Panc1 (cell line): Measurements from ENCODE around the gene RASL11B. TPM values are rescaled to one million over a fixed set of nuclear protein-coding genes. Genes with fewer than 3 reads are reported as not detected.

Experiments used
- ATAC-seq: fragments of 200-7000 bp; cut with Tn5 transposase; 2 replicates; pipeline ENCODE4 v1.9.1; 2020; ENCODE audit warnings: mild to moderate bottlenecking, moderate library complexity
- BruUV-seq: library from RNA; stranded (reverse); fragments of 400-500 nt; replicated peaks from 2 replicates; lab custom pipeline; 2021; lab: Mats Ljungman, UMichigan
- CTCF ChIA-PET: fragments of 300-600 bp; sonication (Branson Sonifier 250); formaldehyde crosslinking; loops from one replicate; lab custom pipeline; 2022; ENCODE audit warnings: antibody characterized with exemption; lab: Charles Lee
- POLR2A ChIA-PET: fragments of 300-600 bp; sonication (Branson Sonifier 250); formaldehyde crosslinking; loops from one replicate; lab custom pipeline; 2022; ENCODE audit warnings: antibody characterized with exemption; lab: Charles Lee
- DNase-seq: peaks from one replicate; pipeline ENCODE4 v3.0.0-alpha.2; 2010; ENCODE audit warnings: low read depth, low spot score
- H3K27ac ChIP-seq: 2 replicates; pipeline ENCODE4 v1.5.1; 2011; ENCODE audit warnings: mild to moderate bottlenecking, low read length, inconsistent platforms
- H3K27me3 ChIP-seq: fragments of 200-500 bp; sonication (Bioruptor generic); 2 replicates; pipeline ENCODE4 v1.6.0; 2014; ENCODE audit warnings: low read length, inconsistent platforms; ENCODE audit not compliant: control insufficient read depth, insufficient read depth
- H3K36me3 ChIP-seq: fragments of 200-500 bp; sonication (Bioruptor generic); 2 replicates; pipeline ENCODE4 v1.5.1; 2014; ENCODE audit warnings: inconsistent platforms, mild to moderate bottlenecking, low read length, moderate library complexity; ENCODE audit not compliant: control insufficient read depth, insufficient read depth
- H3K4me1 ChIP-seq: 2 replicates; pipeline ENCODE4 v1.5.1; 2011; ENCODE audit warnings: inconsistent platforms, mild to moderate bottlenecking, low read length, moderate library complexity; ENCODE audit not compliant: control insufficient read depth, insufficient read depth
- H3K4me3 ChIP-seq, 2 experiments: 2 replicates each; pipeline ENCODE4 v1.5.1; 2011 to 2012; ENCODE audit warnings: low read depth in 2 of 2, low read length in 2 of 2, mild to moderate bottlenecking in 2 of 2, inconsistent platforms in 1 of 2, moderate library complexity in 1 of 2
- H3K9me3 ChIP-seq: fragments of 200-500 bp; sonication (Bioruptor generic); 2 replicates; pipeline ENCODE4 v1.5.1; 2014; ENCODE audit warnings: low read depth, mild to moderate bottlenecking, inconsistent platforms, low read length, moderate library complexity; ENCODE audit not compliant: control insufficient read depth, insufficient read depth
- POLR2AphosphoS5 ChIP-seq: IDR thresholded peaks from 2 replicates; pipeline ENCODE4 v1.6.1; 2012; ENCODE audit warnings: mild to moderate bottlenecking, low read depth, low read length, moderate library complexity
- SIN3A ChIP-seq: IDR thresholded peaks from 2 replicates; pipeline ENCODE4 v1.6.1; 2012; ENCODE audit warnings: low read depth, mild to moderate bottlenecking, low read length, moderate library complexity, borderline replicate concordance; ENCODE audit not compliant: insufficient read depth
- TCF7L2 ChIP-seq: IDR thresholded peaks from 2 replicates; pipeline ENCODE4 v1.6.1; 2011; ENCODE audit warnings: mild to moderate bottlenecking, low read depth, low read length, inconsistent platforms
- in situ Hi-C: cut with HindIII; loops from 2 replicates; pipeline ENCODE4 v1.10.0; 2016; ENCODE audit warnings: low sequenced_read_pairs, low pct_unique_long_range_greater_than_20kb
- intact Hi-C: fragments of 100-400 bp; cut with micrococcal nuclease; formaldehyde crosslinking; loops from one replicate; pipeline ENCODE4 v1.10.0; 2022; ENCODE audit not compliant: unreplicated experiment
- total RNA-seq: library from RNA; stranded (reverse); gene quantifications from one replicate; pipeline ENCODE4 v1.2.1, GENCODE V29; 2021; ENCODE audit not compliant: unreplicated experiment
- TF ChIP-seq, protein P1 (sequence below): fragments of 450-650 bp; IDR thresholded peaks from 2 replicates; pipeline ENCODE4 v1.5.1; 2017; ENCODE audit warnings: mild to moderate bottlenecking
- TF ChIP-seq, protein P2 (sequence below), 2 experiments: IDR thresholded peaks; 2 replicates each; pipeline ENCODE4 v1.6.1; 2011 to 2012; ENCODE audit warnings: low read depth in 2 of 2, control low read depth in 1 of 2, low read length in 1 of 2, mild to moderate bottlenecking in 1 of 2, moderate library complexity in 1 of 2; ENCODE audit not compliant: insufficient read depth in 1 of 2

RASL11B gene
- total RNA-seq, 1 experiment from 2014 or later: 0.21 TPM

DNA sequence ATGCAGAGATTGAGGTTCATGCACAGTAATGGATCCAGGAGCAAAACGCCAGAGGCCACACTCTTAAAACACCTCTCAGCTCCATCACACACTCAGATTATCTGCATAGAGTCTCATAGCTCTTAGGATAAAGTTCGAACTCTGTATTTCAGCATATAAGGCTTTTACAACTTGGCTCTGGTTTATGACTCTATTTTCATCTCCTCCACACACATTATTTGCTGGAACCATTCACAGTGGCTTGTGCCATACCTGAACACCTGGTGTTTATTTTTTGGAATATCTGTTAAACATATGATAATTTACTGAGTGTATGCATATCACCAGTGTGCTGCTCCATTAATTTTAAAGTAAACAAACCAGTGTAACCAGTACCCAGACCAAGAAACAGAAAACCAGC is 27.2 kb downstream of the RASL11B start:
- no peak for ATAC-seq

DNA sequence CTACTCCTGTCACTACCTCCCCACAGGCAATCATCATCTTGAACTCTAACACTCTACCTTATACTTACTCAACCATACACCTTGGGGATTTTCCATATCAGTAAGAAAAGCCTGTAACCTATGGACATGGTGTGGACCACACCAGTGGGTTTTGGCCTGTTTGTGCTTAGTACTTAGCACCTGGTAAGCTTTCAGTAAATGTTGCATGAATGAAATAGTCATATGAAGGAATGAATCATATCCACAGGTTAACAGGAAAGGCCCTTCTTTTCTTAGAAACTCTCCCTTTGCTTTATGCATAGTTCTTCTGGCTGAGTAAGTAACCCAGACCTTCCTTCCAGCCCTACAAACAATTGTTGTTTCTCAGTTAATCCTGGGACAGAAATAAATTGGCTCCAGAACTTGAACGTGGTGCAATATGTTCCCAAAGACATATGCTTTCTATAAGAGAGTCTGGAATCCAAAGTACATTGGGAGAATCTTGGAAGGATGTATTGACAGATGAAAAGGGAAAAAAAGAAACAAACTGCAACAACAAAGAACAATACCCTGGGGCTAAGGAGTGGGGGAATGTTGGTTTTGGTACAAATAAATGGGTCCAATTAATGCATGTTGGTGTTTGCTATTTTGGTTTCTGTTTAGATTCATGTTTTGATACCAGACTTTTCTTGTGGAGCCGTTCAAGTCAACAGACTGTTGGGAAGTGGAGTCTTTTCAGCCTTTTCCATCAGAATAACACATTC is 27.8 kb downstream of the RASL11B start:
- POLR2A ChIA-PET: no interaction called here
- DNase-seq (no peak), ATAC-seq (no peak)
- in situ Hi-C loops: no loop called here
- TF ChIP-seq TCF7L2: no peak
- TF ChIP-seq, protein P1, sequence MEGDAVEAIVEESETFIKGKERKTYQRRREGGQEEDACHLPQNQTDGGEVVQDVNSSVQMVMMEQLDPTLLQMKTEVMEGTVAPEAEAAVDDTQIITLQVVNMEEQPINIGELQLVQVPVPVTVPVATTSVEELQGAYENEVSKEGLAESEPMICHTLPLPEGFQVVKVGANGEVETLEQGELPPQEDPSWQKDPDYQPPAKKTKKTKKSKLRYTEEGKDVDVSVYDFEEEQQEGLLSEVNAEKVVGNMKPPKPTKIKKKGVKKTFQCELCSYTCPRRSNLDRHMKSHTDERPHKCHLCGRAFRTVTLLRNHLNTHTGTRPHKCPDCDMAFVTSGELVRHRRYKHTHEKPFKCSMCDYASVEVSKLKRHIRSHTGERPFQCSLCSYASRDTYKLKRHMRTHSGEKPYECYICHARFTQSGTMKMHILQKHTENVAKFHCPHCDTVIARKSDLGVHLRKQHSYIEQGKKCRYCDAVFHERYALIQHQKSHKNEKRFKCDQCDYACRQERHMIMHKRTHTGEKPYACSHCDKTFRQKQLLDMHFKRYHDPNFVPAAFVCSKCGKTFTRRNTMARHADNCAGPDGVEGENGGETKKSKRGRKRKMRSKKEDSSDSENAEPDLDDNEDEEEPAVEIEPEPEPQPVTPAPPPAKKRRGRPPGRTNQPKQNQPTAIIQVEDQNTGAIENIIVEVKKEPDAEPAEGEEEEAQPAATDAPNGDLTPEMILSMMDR: no peak
- Histone ChIP-seq H3K4me3 (no peak overlapping the region), H3K27ac (no peak overlapping the region), H3K27me3 (no peaks in the 10 kb centered on the region), H3K9me3 (no peaks in the 10 kb centered on the region), H3K4me1 (no peaks in the 10 kb centered on the region), H3K36me3 (no peaks in the 10 kb centered on the region)
- intact Hi-C loops: no loop called here
- CTCF ChIA-PET: no interaction called here
- no TSS peak for BruUV-seq

More for the DNA sequence above, 27.2 kb downstream of the RASL11B start:
- no peaks in the 10 kb centered on the region for H3K4me1 ChIP-seq
- CTCF ChIA-PET: no interaction called here
- in situ Hi-C loops: no loop called here
- DNase-seq: no peak
- intact Hi-C loops: no loop called here
- TF ChIP-seq, protein P2, sequence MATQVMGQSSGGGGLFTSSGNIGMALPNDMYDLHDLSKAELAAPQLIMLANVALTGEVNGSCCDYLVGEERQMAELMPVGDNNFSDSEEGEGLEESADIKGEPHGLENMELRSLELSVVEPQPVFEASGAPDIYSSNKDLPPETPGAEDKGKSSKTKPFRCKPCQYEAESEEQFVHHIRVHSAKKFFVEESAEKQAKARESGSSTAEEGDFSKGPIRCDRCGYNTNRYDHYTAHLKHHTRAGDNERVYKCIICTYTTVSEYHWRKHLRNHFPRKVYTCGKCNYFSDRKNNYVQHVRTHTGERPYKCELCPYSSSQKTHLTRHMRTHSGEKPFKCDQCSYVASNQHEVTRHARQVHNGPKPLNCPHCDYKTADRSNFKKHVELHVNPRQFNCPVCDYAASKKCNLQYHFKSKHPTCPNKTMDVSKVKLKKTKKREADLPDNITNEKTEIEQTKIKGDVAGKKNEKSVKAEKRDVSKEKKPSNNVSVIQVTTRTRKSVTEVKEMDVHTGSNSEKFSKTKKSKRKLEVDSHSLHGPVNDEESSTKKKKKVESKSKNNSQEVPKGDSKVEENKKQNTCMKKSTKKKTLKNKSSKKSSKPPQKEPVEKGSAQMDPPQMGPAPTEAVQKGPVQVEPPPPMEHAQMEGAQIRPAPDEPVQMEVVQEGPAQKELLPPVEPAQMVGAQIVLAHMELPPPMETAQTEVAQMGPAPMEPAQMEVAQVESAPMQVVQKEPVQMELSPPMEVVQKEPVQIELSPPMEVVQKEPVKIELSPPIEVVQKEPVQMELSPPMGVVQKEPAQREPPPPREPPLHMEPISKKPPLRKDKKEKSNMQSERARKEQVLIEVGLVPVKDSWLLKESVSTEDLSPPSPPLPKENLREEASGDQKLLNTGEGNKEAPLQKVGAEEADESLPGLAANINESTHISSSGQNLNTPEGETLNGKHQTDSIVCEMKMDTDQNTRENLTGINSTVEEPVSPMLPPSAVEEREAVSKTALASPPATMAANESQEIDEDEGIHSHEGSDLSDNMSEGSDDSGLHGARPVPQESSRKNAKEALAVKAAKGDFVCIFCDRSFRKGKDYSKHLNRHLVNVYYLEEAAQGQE (IDR thresholded peaks at IDR 0.05; ENCODE audit: insufficient read depth in 1 of 2, low read depth in 2 of 2, low read length in 1 of 2): no peak
- no peak for TF ChIP-seq POLR2AphosphoS5
- TF ChIP-seq, protein P1: no peak
- no peak for TF ChIP-seq TCF7L2
- no peak for TF ChIP-seq SIN3A
- POLR2A ChIA-PET: no interaction called here
- H3K36me3 ChIP-seq: no peaks in the 10 kb centered on the region
- H3K27ac ChIP-seq: no peak overlapping the region
- H3K27me3 ChIP-seq: no peaks in the 10 kb centered on the region
- no TSS peak for BruUV-seq
- no peak overlapping the region for H3K4me3 ChIP-seq
- no peaks in the 10 kb centered on the region for H3K9me3 ChIP-seq
